KOPT-K1 (cell line): ENCODE results near the gene TRAPPC12.

Experiments
- H3K27ac ChIP-seq: fragments of 200-600 bp; sonication (generic); 2 replicates; pipeline ENCODE4 v1.5.1; 2016; ENCODE audit warnings: antibody characterized with exemption, mild to moderate bottlenecking, low read depth, low read length; ENCODE audit not compliant: poor library complexity, severe bottlenecking
- H3K36me3 ChIP-seq: fragments of 200-600 bp; sonication (generic); 2 replicates; pipeline ENCODE4 v1.5.1; 2017; ENCODE audit warnings: antibody characterized with exemption, mild to moderate bottlenecking, low read length, moderate library complexity; ENCODE audit not compliant: insufficient read depth
- H3K9me3 ChIP-seq: fragments of 200-600 bp; sonication (generic); 2 replicates; pipeline ENCODE4 v1.5.1; 2017; ENCODE audit warnings: antibody characterized with exemption, low read length, mild to moderate bottlenecking; ENCODE audit not compliant: insufficient read depth, poor library complexity, severe bottlenecking

TRAPPC12 gene

DNA sequence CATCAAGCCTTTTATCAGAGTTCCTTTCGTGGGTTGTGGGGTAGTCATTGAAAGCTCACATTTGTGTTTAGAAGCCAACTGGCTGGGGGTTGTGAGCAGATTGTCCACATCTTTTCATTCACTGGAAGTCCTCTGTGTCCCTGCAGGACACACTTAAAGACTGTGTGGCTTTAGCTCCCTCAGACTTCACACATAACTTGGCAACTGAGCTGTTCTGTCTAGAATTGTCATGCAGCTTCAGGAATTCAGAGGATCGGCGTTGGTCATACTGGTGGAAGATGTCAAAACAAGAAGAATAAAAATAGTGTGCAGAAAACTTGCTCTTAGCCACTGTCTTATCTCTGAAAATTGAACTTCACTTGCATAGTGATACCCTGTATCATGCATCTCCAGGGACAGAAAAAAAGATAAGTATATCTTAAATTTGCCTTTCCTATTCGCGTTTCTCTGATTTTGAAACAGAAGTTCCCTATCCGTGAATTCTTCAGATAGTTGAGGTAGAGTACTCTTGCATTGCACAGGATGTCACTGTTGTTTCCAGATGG is 49.6 kb downstream of the TRAPPC12 start:
- H3K27ac ChIP-seq = no peak overlapping the region
- no peaks in the 10 kb centered on the region for H3K9me3 ChIP-seq
- H3K36me3 ChIP-seq = peaks cover 90% of the 10 kb centered on the region

DNA sequence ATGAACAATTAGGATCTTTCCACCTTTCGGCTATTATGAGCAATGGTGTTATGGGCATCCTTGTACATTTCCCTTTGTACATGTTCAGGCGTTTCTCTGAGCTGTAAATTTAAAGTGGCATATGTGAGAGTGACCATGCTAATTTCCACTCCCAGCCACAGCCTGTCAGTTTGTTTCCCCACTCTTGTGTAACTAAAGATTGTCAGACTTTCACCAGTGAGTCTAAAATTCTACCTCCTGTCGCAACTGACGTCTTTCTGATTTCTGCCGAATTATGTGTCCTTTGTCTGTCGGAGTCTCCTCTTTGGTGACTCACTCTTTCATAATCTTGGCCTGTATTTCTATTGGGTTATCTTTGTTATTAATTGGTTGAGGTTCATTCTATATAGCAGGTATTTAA is 50.7 kb downstream of the TRAPPC12 start:
- H3K36me3 ChIP-seq = peaks cover 89% of the 10 kb centered on the region
- H3K9me3 ChIP-seq = no peaks in the 10 kb centered on the region
- no peak overlapping the region for H3K27ac ChIP-seq

DNA sequence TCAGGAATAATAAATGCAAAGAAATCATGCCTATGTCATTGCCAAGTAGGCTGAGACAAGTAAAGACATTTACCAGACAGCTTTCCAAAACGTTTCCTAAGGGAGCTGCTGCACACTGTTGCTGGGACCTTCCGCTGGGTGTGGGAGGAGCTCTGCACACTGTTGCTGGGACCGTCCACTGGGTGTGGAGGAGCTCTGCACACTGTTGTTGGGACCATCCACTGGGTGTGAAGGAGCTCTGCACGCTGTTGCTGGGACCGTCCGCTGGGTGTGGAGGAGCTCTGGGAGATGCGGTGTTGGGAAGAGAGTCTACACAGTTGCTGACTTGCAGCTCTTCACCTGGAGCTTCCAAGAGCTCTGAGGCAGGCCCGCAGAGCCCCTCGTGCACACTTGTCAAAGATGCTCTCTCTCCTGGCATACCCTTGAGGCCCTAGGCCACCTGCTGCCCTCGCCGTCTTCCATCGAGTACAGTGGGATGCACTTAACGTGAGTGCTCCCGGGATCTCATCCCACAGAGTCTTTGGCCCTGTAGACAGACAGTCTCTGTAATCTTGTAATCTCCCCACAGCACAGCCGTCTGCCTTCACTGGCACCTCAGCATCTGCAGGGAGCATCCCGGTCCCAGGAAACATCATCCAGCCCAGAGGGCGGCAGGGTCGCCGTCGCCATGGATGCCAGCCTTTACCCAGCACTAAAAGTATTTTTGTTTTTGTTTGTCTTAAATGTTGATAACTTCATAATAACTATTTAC is 51.4 kb downstream of the TRAPPC12 start:
- Histone ChIP-seq H3K27ac (no peak overlapping the region), H3K36me3 (peaks cover 82% of the 10 kb centered on the region), H3K9me3 (no peaks in the 10 kb centered on the region)

DNA sequence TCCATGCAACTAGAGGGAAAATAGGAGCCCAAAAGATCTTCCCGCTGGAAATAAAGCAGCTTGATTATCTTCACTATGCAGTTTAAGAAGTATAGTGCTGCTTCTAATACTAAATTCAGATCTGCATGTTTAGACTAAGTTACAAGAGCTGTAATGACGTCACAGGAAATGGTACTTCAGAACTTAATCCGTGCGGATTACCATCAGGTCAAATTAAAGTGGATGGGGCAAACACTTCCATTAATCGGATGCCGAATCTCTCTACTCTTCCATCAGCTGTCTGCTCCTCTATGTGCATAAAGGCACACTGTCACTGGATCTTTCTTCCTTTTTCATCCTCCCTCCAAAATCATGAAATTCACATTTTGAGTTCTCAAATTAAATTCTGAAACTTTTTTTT is 52.6 kb downstream of the TRAPPC12 start:
- Histone ChIP-seq H3K27ac (no peak overlapping the region), H3K9me3 (no peaks in the 10 kb centered on the region), H3K36me3 (peaks cover 70% of the 10 kb centered on the region)

DNA sequence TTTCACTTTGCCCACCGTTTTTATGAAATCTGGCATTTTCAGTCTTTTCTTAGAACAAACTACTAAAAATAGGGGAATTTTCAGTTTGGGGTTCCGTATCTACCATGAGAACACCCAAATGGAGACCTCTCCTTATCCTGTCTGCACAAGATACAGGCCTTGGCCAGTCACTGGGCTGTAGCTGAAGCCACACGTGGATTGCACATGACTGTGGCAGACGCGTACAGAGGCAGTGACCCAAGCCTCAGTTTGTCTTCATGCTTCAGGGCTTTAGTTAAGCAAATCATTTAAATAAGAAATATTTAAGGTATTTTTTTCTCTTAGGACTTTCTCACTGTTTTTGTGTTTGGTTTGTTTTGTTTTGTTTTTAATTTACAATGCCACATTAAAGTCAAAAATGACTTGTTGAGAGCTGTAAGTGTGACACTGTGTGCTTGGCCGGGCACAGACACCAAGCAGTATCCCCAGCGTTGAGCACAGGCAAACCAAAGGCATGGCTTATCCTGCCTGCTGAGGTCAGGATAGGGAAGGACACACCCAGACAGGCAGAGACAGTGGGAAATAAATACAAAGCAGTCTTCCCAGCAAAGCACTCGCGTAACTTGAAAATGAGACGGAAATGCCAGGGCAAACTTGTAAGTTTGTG is 53.3 kb downstream of the TRAPPC12 start:
- Histone ChIP-seq H3K27ac (no peak overlapping the region), H3K36me3 (peaks cover 63% of the 10 kb centered on the region), H3K9me3 (no peaks in the 10 kb centered on the region)

DNA sequence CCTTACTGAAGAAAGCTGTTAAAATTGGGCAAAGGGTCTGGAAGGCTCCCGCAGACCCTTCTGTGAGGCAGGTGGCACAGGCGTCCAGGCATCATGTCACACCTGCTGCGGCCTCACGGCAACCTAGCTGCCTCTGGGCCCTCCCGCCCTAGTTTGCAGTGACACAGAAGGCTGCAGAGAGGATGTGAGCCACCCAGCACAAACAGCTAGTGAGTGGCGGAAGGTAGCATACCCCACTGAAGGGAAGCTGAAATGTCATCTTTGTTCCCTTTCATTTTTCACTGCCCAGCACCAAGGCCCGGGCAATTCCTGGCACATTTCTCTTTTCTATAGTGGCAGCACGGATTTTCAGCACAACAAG is 53.8 kb downstream of the TRAPPC12 start:
- Histone ChIP-seq H3K27ac (no peak overlapping the region), H3K36me3 (peaks cover 58% of the 10 kb centered on the region), H3K9me3 (no peaks in the 10 kb centered on the region)

DNA sequence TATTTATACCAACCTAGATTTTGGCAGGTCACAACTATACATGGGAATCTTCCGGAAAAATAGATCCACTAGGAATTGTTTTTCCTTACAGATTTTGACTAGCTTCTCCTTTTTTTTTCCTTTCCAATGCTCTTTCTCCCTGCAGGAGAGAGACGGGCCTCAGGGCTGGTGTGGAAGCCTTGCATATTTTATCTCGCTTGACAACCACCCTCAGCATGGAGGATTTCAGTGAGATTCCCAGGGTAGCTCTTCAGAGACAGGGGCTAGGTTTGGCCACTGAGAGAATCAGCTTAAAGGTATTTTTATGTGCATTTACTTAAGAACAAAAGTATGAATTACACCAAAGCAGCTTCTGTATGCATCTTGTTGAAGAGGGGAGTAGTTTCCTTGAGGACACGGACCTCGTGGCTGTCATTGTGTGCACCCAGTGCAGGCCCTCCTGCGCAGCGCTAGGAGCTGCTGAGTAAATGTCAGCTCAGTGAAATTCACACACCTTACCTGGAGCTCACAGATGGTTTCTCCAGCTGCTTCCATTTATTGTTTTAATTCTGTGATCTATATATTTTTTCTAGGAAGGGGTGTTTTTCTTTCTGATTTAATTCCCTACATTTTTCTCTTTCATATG is 54.4 kb downstream of the TRAPPC12 start:
- no peaks in the 10 kb centered on the region for H3K9me3 ChIP-seq
- H3K27ac ChIP-seq = no peak overlapping the region
- H3K36me3 ChIP-seq = peaks cover 52% of the 10 kb centered on the region

DNA sequence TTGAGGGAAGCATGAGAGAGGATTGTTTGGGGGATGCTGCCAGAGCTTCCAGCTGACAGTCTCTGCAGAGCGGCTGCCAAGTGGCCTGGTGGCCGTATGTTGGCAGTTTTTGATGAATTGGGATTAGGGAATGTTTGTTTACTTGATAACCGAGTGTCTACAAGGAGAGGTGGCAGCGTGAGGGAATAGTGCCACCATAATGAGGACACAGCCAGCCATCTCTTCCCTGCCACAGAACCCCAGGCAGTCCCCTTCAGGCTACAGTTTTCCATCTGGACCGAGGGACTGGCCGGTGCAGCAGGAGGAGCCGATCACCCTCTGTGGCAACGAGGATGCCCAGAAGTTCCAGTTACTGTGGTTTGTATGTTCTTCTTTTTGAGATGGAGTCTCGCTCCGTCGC is 55.2 kb downstream of the TRAPPC12 start:
- peaks cover 47% of the 10 kb centered on the region for H3K36me3 ChIP-seq
- H3K27ac ChIP-seq = no peak overlapping the region
- no peaks in the 10 kb centered on the region for H3K9me3 ChIP-seq

DNA sequence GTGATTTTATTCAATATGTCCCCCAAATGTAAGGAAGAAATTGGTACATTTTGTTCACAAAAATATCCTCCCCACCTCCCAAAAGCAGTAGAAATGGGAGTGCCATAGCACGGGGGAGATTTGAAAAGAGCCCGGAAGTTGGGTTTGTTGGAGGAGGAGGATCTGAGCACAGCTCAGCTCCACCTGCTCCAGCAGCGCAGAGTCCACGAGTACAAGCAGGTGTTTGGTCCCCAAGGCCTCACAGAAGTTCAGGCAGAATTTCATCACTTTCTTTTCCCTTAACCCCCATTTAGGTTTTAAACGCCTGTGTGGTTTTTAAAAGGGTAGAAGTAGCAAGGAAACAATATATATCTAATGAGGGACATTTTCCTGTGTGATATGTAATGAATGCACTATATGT is 56.0 kb downstream of the TRAPPC12 start:
- Histone ChIP-seq H3K36me3 (peaks cover 40% of the 10 kb centered on the region), H3K27ac (no peak overlapping the region), H3K9me3 (no peaks in the 10 kb centered on the region)

DNA sequence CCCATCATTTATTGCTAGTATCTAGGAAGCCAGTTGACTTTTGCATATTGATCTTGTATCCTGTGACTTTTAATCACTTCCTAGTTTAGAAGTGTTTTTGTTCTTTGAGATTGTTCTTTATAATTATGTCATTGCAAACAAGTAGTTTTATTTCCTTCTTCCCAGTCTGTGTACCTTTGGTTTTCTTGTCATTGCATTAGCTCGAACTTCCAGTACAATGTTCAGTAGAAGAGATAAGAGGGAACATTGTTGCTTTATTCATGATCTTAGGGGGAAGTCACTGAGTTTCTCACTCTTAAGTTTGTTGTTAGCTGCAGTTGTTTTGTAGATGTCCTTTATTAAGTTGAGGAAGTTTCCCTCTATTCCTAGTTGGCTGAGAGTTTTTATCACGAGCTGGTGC is 61.0 kb downstream of the TRAPPC12 start:
- Histone ChIP-seq H3K9me3 (no peaks in the 10 kb centered on the region), H3K36me3 (peaks cover 26% of the 10 kb centered on the region), H3K27ac (no peak overlapping the region)

DNA sequence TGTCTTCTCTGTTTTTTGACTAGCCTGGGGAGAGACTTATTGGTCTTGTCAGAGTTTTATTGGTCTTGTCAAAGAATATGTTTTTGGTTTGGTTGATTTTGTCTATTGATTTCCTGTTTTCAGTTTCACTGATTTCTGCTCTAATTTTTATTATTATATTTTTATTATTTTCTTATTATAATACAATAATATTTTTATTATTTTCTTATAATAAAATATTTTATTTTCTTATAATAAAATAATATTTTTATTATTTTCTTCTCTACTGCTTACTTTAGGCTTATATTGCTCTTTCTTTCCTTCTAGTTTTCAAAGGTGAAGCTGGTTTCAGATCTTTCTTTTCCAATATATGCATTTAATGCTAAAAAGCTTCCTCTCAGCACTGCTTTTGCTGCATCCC is 62.0 kb downstream of the TRAPPC12 start:
- H3K9me3 ChIP-seq = no peaks in the 10 kb centered on the region
- H3K27ac ChIP-seq = no peak overlapping the region
- peaks cover 36% of the 10 kb centered on the region for H3K36me3 ChIP-seq

DNA sequence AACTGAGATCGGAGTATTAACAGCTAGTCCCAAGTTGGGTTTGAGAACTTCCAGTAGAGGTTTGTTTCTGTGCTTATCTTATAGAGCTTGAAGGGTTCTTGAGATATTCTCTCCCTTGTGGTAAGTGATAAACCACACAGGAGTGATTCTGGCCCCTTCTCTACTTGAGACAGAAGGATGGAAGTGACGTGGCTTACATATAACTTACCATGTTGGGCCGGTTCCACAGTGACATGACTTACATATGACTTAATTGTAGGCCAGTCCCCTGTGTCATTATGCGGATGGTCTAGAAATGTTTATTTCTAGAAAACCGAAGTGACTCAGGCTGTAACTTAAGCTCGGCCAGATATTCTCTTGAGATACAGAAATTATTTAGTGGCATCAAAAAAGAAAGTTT is 62.7 kb downstream of the TRAPPC12 start:
- no peak overlapping the region for H3K27ac ChIP-seq
- H3K9me3 ChIP-seq = no peaks in the 10 kb centered on the region
- peaks cover 43% of the 10 kb centered on the region for H3K36me3 ChIP-seq

DNA sequence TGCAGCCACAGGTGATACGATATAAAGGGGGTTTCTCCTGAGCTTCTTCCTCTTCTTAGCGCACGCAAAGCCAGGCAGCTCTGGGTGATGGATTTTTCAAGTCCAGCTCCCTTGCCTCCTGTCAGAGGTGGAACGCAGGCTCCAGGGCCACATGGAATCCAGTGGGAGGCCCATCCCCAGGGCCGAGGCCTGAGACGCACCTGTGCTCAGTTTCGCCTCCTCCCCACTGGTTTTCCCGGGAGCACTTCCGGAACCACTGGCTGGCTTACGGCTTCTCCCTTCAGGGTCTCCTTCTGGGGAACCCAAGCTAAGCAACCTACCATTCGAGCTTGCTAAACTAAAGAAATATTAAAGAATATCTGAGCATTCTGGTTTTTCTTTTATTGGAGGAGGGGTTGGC is 63.6 kb downstream of the TRAPPC12 start:
- H3K36me3 ChIP-seq = peaks cover 52% of the 10 kb centered on the region
- no peak overlapping the region for H3K27ac ChIP-seq
- no peaks in the 10 kb centered on the region for H3K9me3 ChIP-seq

DNA sequence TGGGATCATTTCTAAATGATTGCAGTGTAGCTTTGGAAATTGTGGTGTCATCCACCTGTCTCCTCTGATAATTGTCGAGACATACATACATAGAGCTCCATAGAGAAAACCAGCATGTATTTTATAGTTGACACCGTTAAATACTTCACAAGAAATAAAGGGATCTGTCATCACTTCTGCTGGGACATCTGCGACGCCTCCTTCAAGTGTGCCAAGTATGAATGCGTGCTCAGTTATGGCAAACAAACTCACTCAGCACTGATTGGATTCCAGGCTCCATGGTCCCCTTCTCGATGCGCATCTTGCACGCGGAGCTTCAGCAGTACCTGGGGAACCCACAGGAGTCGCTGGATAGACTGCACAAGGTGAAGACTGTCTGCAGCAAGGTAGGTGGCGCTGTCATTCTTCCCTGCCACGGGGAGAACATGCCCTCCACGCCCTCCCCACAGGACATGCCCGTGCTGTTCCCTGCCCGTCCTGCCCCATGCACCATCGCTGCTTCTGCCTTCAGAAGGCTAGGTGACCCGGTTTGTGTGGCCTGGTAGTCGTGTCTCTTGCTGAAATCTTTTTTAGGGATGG is 64.1 kb downstream of the TRAPPC12 start:
- no peak overlapping the region for H3K27ac ChIP-seq
- no peaks in the 10 kb centered on the region for H3K9me3 ChIP-seq
- H3K36me3 ChIP-seq = peaks cover 57% of the 10 kb centered on the region

DNA sequence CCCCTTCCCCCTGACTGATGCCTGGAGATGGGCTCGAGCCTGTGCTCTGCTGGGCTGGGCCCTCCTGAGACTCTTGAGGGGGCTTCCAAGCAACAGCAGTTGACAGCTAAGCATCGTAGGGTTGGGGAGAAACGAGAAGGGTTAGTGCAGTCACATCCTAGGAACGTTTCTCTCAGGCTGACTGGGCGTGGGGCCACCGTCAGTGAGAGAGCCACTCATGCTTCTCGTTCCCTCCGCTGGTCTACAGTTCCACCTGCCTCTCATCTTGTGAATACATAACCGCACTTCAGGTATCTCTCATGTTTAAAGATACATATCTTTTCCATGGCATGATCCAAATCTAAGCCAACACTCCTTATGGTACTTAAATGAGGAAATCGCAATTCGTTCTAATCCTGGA is 66.4 kb downstream of the TRAPPC12 start:
- Histone ChIP-seq H3K36me3 (peaks cover 78% of the 10 kb centered on the region), H3K9me3 (no peaks in the 10 kb centered on the region), H3K27ac (no peak overlapping the region)
